ENCODE measurements around the gene LDB2.

Gene LDB2

DNA sequence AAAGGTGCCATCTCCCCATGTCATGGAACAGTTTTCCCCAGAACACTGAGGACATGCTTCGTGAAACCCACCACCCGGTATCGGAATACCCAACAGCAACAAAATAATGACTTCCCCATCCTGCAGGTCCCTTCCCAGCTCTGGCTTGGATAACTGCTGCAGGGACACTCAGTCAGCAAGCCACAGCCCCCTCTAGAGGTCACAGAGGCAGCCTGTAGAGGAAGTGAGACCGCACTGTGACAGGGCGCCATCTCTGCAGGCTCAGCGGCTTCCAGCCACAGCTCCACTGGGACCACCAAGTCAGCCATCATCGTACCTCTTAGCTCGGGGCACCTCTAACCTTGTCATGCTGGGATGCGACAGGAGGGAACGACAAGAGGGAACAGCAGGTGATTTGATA is 315.9 kb downstream of the LDB2 start:
- in situ Hi-C loops (cut with MboI; ENCODE audit: low sequenced_read_pairs, unreplicated experiment), result no loop called here
- TF ChIP-seq, protein P1, sequence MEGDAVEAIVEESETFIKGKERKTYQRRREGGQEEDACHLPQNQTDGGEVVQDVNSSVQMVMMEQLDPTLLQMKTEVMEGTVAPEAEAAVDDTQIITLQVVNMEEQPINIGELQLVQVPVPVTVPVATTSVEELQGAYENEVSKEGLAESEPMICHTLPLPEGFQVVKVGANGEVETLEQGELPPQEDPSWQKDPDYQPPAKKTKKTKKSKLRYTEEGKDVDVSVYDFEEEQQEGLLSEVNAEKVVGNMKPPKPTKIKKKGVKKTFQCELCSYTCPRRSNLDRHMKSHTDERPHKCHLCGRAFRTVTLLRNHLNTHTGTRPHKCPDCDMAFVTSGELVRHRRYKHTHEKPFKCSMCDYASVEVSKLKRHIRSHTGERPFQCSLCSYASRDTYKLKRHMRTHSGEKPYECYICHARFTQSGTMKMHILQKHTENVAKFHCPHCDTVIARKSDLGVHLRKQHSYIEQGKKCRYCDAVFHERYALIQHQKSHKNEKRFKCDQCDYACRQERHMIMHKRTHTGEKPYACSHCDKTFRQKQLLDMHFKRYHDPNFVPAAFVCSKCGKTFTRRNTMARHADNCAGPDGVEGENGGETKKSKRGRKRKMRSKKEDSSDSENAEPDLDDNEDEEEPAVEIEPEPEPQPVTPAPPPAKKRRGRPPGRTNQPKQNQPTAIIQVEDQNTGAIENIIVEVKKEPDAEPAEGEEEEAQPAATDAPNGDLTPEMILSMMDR (IDR thresholded peaks at IDR 0.05; ENCODE audit: borderline replicate concordance, control extremely low read depth, extremely low read depth, insufficient read depth, missing control alignments), result no peak
- DNase-seq (ENCODE audit: low spot score), result no peak

DNA sequence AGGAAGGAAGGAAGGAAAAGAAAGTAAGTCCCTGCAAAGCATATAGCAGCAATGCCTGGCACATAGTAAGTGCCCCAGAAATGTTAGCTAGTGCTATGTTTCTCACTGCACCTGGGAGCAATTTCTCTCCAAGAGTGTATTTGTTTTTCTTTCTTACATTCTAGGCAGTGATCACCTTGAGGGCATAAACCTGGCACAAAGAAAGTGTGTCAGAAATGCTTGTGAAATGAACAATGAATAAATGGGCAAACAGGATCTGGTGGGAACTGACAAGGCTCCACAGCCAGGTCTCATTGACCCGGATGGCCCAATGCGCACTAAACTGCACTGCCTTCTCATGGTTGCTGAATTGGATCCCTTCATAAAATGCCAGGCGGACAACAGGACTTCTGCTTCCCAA is 316.4 kb downstream of the LDB2 start:
- DNase-seq (ENCODE audit: low spot score), result no peak
- TF ChIP-seq, protein P1 (IDR thresholded peaks at IDR 0.05; ENCODE audit: borderline replicate concordance, control extremely low read depth, extremely low read depth, insufficient read depth, missing control alignments), result no peak
- in situ Hi-C loops (cut with MboI; ENCODE audit: low sequenced_read_pairs, unreplicated experiment), result no loop called here

DNA sequence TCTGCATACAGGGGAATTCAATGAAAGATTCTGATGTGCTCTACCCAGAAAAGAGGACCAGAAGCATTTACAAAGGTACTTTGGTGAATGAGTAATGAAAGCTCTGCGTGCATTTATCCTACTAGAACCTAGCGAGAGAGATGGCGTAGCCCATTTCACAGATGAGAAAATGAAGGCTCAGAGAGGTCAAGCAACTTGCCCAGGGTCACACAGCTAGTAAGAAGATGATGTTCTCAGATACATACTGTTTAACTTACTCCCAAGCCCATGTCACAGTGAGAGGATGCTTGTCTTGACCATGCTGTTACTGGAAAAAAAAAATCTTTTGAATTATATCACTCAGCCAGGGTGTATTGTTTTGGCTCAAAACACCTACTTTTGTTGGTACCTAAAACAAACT is 317.3 kb downstream of the LDB2 start:
- TF ChIP-seq, protein P1 (IDR thresholded peaks at IDR 0.05; ENCODE audit: borderline replicate concordance, control extremely low read depth, extremely low read depth, insufficient read depth, missing control alignments), result no peak
- DNase-seq (ENCODE audit: low spot score), result no peak
- in situ Hi-C loops (cut with MboI; ENCODE audit: low sequenced_read_pairs, unreplicated experiment), result no loop called here

DNA sequence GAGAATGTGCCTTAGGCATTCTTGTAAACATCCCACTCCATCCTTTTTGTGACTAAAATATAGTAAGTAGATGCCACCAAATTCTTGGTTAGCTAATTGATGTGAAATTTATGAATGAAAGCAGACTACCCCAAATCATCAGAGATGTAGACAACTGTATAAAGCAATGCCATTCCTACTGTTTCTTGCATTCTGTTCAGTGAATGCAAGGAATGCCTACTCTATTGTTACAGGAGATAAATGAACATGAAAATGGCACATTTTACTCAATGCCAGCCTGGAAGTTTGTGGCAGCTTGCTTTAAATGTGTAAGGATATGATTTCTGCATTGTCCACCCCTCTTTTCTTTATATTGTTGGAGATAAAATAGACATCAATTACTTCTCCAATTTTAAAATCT is 317.9 kb downstream of the LDB2 start:
- in situ Hi-C loops (cut with MboI; ENCODE audit: low sequenced_read_pairs, unreplicated experiment), result no loop called here
- no peak for DNase-seq (ENCODE audit: low spot score)
- TF ChIP-seq, protein P1 (IDR thresholded peaks at IDR 0.05; ENCODE audit: borderline replicate concordance, control extremely low read depth, extremely low read depth, insufficient read depth, missing control alignments), result no peak

DNA sequence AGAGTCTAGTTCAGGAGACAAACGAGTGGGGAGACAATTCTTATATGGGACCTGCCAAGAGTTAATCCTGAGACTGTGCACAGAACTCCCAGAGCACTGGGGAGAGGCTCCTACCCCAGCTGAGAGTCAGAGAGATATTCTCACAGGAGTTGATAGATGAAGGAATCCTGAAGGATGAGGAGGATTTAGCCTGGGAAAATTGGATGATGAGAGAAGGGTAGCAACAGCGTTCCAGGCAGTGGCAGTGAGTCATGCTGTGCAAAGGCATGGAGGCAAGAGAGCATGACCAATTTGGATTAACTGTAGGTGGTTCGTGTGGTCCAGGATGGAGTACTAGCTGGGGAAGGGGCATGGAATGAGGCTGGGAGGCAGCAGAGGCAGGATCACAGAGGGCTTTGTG is 318.6 kb downstream of the LDB2 start:
- DNase-seq (ENCODE audit: low spot score), result no peak
- TF ChIP-seq, protein P1 (IDR thresholded peaks at IDR 0.05; ENCODE audit: borderline replicate concordance, control extremely low read depth, extremely low read depth, insufficient read depth, missing control alignments), result no peak
- in situ Hi-C loops (cut with MboI; ENCODE audit: low sequenced_read_pairs, unreplicated experiment), result no loop called here

DNA sequence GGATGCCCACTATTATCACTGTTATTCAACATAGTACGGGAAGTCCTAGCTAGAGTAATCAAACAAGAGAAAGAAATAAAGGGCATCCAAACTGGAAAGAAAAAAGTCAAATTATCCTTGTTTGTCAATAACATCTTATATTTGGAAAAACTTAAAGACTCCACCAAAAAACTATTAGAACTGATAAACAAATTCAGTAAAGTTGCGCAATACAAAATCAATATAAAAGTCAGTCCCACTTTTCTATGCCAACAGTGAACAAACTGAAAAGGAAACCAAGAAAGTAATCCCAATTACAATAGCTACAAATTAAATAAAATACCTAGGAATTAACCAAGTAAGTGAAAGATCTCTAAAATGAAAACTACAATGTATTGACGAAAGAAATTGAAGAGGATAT is 321.3 kb downstream of the LDB2 start:
- in situ Hi-C loops (cut with MboI; ENCODE audit: low sequenced_read_pairs, unreplicated experiment), result no loop called here
- TF ChIP-seq, protein P1 (IDR thresholded peaks at IDR 0.05; ENCODE audit: borderline replicate concordance, control extremely low read depth, extremely low read depth, insufficient read depth, missing control alignments), result no peak
- no peak for DNase-seq (ENCODE audit: low spot score)

DNA sequence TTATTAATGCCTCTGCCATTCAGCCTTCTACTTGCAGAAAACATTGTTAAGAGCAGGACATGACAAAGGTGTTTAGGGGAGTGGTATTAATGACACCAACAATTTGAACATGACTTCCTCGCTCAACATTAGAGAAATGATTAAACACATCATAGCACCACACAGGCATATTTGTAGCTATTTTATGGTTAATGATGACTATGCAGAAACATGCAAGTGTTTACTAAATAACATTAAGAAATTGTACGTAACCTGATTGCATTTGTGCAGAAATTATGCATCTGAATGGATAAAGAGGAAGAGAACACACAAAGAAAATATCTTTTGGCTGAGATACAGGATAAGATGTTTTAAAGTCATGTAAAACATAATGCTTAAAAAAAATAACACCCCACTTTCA is 323.5 kb downstream of the LDB2 start:
- in situ Hi-C loops (cut with MboI; ENCODE audit: low sequenced_read_pairs, unreplicated experiment), result no loop called here
- TF ChIP-seq, protein P1 (IDR thresholded peaks at IDR 0.05; ENCODE audit: borderline replicate concordance, control extremely low read depth, extremely low read depth, insufficient read depth, missing control alignments), result no peak
- no peak for DNase-seq (ENCODE audit: low spot score)

All from GM13976 (cell line).